H9 (cell line): ENCODE data around the gene FALEC. TPM values are rescaled to one million over a fixed set of nuclear protein-coding genes. Genes with fewer than 3 reads are reported as not detected.

Experiments used
- DNase-seq: peaks from one replicate; pipeline ENCODE4 v3.0.0-alpha.2; 2017
- H2AFZ ChIP-seq: one replicate; pipeline ENCODE4 v1.6.1; 2013; ENCODE audit warnings: mild to moderate bottlenecking, low read length, control low read depth, moderate library complexity
- H2AK5ac ChIP-seq: 2 replicates; pipeline ENCODE4 v1.6.1; 2013; ENCODE audit warnings: low read length, control low read depth, mixed read lengths; ENCODE audit not compliant: insufficient read length
- H2BK120ac ChIP-seq: one replicate; pipeline ENCODE4 v1.6.1; 2013; ENCODE audit warnings: low read depth, mild to moderate bottlenecking, low read length, control low read depth, inconsistent platforms; ENCODE audit not compliant: poor library complexity, severe bottlenecking
- H2BK12ac ChIP-seq: 2 replicates; pipeline ENCODE4 v1.6.1; 2013; ENCODE audit warnings: low read length, control low read depth, mixed read lengths, low read depth; ENCODE audit not compliant: insufficient read length
- H2BK15ac ChIP-seq: 2 replicates; pipeline ENCODE4 v1.6.1; 2013; ENCODE audit warnings: low read depth, low read length, control low read depth
- H2BK20ac ChIP-seq: one replicate; pipeline ENCODE4 v1.6.1; 2013; ENCODE audit warnings: low read depth, mild to moderate bottlenecking, low read length, control low read depth, inconsistent platforms; ENCODE audit not compliant: poor library complexity, severe bottlenecking
- H2BK5ac ChIP-seq: 2 replicates; pipeline ENCODE4 v1.6.1; 2013; ENCODE audit warnings: low read length, control low read depth, mixed read lengths; ENCODE audit not compliant: insufficient read length
- H3K14ac ChIP-seq: 2 replicates; pipeline ENCODE4 v1.6.1; 2013; ENCODE audit warnings: low read length, control low read depth; ENCODE audit not compliant: insufficient read depth
- H3K18ac ChIP-seq: 2 replicates; pipeline ENCODE4 v1.6.1; 2013; ENCODE audit warnings: low read depth, mild to moderate bottlenecking, mixed read lengths, low read length, control low read depth; ENCODE audit not compliant: insufficient read length
- H3K23ac ChIP-seq: 2 replicates; pipeline ENCODE4 v1.6.1; 2013; ENCODE audit warnings: low read length, control low read depth, mixed read lengths, low read depth; ENCODE audit not compliant: insufficient read length
- H3K23me2 ChIP-seq: 2 replicates; pipeline ENCODE4 v1.6.1; 2013; ENCODE audit warnings: low read depth, mild to moderate bottlenecking, mixed read lengths, low read length, control low read depth; ENCODE audit not compliant: insufficient read length, poor library complexity, severe bottlenecking
- H3K27ac ChIP-seq: 2 replicates; pipeline ENCODE4 v1.5.1; 2013; ENCODE audit warnings: low read length, control low read depth, mixed read lengths, low read depth; ENCODE audit not compliant: insufficient read length
- H3K27me3 ChIP-seq: 2 replicates; pipeline ENCODE4 v1.6.1; 2013; ENCODE audit warnings: low read length, control low read depth, inconsistent platforms; ENCODE audit not compliant: insufficient read depth
- H3K4ac ChIP-seq: 2 replicates; pipeline ENCODE4 v1.6.1; 2013; ENCODE audit warnings: low read depth, mild to moderate bottlenecking, control low read depth, inconsistent platforms, low read length, moderate library complexity
- H3K4me1 ChIP-seq: 2 replicates; pipeline ENCODE4 v1.6.1; 2013; ENCODE audit warnings: low read length, control low read depth, inconsistent platforms; ENCODE audit not compliant: insufficient read depth
- H3K4me2 ChIP-seq: 2 replicates; pipeline ENCODE4 v1.6.1; 2013; ENCODE audit warnings: low read length, control low read depth, mixed read lengths; ENCODE audit not compliant: insufficient read length, insufficient read depth
- H3K56ac ChIP-seq: 2 replicates; pipeline ENCODE4 v1.6.1; 2013; ENCODE audit warnings: low read depth, mild to moderate bottlenecking, mixed read lengths, low read length, control low read depth; ENCODE audit not compliant: insufficient read length
- H3K79me1 ChIP-seq: 2 replicates; pipeline ENCODE4 v1.6.1; 2013; ENCODE audit warnings: low read depth, mild to moderate bottlenecking, moderate library complexity, low read length, control low read depth, inconsistent platforms; ENCODE audit not compliant: insufficient read depth, poor library complexity, severe bottlenecking
- H3K79me2 ChIP-seq: 2 replicates; pipeline ENCODE4 v1.6.1; 2013; ENCODE audit warnings: low read length, control low read depth, inconsistent platforms; ENCODE audit not compliant: insufficient read depth
- H3K9ac ChIP-seq: 2 replicates; pipeline ENCODE4 v1.6.1; 2013; ENCODE audit warnings: low read length, control low read depth, mixed read lengths; ENCODE audit not compliant: insufficient read length; ENCODE audit errors: extremely low read depth
- H3K9me3 ChIP-seq: one replicate; pipeline ENCODE4 v1.6.1; 2013; ENCODE audit warnings: low read depth, low read length, inconsistent platforms; ENCODE audit not compliant: control insufficient read depth
- H3T11ph ChIP-seq: one replicate; pipeline ENCODE4 v1.6.1; 2013; ENCODE audit warnings: mild to moderate bottlenecking, low read length, control low read depth, inconsistent platforms
- H4K20me1 ChIP-seq: one replicate; pipeline ENCODE4 v1.6.1; 2013; ENCODE audit not compliant: control insufficient read depth, insufficient read length, insufficient read depth
- H4K5ac ChIP-seq: 2 replicates; pipeline ENCODE4 v1.6.1; 2013; ENCODE audit warnings: low read depth, mild to moderate bottlenecking, mixed read lengths, low read length, control low read depth; ENCODE audit not compliant: insufficient read length
- H4K8ac ChIP-seq: replicated peaks from 2 replicates; pipeline ENCODE4 v1.6.1; 2013; ENCODE audit warnings: low read length, control low read depth, mixed read lengths, low read depth; ENCODE audit not compliant: insufficient read length
- H4K91ac ChIP-seq: 2 replicates; pipeline ENCODE4 v1.6.1; 2013; ENCODE audit warnings: low read depth, mild to moderate bottlenecking, moderate library complexity, mixed read lengths, low read length, control low read depth; ENCODE audit not compliant: insufficient read length
- H3K27ac Mint-ChIP-seq, 3 experiments: 2 replicates in 2 of 3; 3 replicates in 1 of 3; pipeline ENCODE4 v1.8.0; 2020 to 2021; ENCODE audit warnings: mixed read lengths in 3 of 3, mild to moderate bottlenecking in 1 of 3, moderate library complexity in 1 of 3
- H3K27me3 Mint-ChIP-seq: 2 replicates; pipeline ENCODE4 v1.8.0; 2021; ENCODE audit warnings: low read depth, mild to moderate bottlenecking, moderate library complexity, mixed read lengths
- H3K36me3 Mint-ChIP-seq, 3 experiments: 2 replicates in 2 of 3; 3 replicates in 1 of 3; pipeline ENCODE4 v1.8.0; 2020 to 2021; ENCODE audit warnings: low read depth in 3 of 3, mixed read lengths in 3 of 3; ENCODE audit not compliant: insufficient read depth in 1 of 3
- H3K4me1 Mint-ChIP-seq, 2 experiments: 2 replicates each; pipeline ENCODE4 v1.8.0; 2020; ENCODE audit warnings: mixed read lengths in 2 of 2
- H3K4me3 Mint-ChIP-seq, 2 experiments: 2 replicates in 1 of 2; 3 replicates in 1 of 2; pipeline ENCODE4 v1.8.0; 2020 to 2021; ENCODE audit warnings: mild to moderate bottlenecking in 2 of 2, mixed read lengths in 2 of 2, moderate library complexity in 1 of 2
- H3K9me3 Mint-ChIP-seq, 2 experiments: 2 replicates in 1 of 2; 3 replicates in 1 of 2; pipeline ENCODE4 v1.8.0; 2020; ENCODE audit warnings: mild to moderate bottlenecking in 2 of 2, mixed read lengths in 2 of 2, moderate library complexity in 1 of 2
- CTCF ChIP-seq: fragments of 200-600 bp; sonication (generic); conservative IDR thresholded peaks from 3 replicates; pipeline ENCODE4 v1.8.0; 2021; ENCODE audit warnings: antibody characterized with exemption, mild to moderate bottlenecking
- WGBS: extraction: QIAGEN DNeasy Blood & Tissue Kit; methylation state at CpG from one replicate; pipeline ENCODE4 v1.1.7; 2013; ENCODE audit warnings: missing lambda C conversion rate, low lambda C conversion rate, mixed read lengths; ENCODE audit not compliant: insufficient read length; ENCODE audit errors: extremely low coverage; 5-methylcytosine and 5-hydroxymethylcytosine counted together
- total RNA-seq: library from RNA; stranded (reverse); gene quantifications from 2 replicates; pipeline ENCODE4 v1.2.1, GENCODE V29; 2021

FALEC gene
- total RNA-seq, 1 experiment from 2014 or later = not detected

- peak within 1 kb of the TSS; percentile 63 for H3K18ac ChIP-seq
- no peak within 1 kb of the TSS for H2BK20ac ChIP-seq
- Mint-ChIP-seq H3K9me3 (no peaks in the 10 kb centered on the region; a peak in 1 of 5 replicates), H3K4me3 (peak within 1 kb of the TSS; percentile 99 to 100), H3K27ac (peak within 1 kb of the TSS; percentile 90 to 99 (median 99)), H3K4me1 (peaks cover 5 to 10% of the 10 kb centered on the region in 2 experiments), H3K36me3 (peaks cover 16 to 32% (median 29%) of the 10 kb centered on the region in 3 experiments; a peak in 6 of 7 replicates), H3K27me3 (no peaks in the 10 kb centered on the region)
- H3K79me1 ChIP-seq = no peaks in the 10 kb centered on the region
- H2AK5ac ChIP-seq = no peak within 1 kb of the TSS
- no peak for TF ChIP-seq CTCF
- H3K23me2 ChIP-seq = peaks cover 6% of the 10 kb centered on the region
- H3K79me2 ChIP-seq = no peaks in the 10 kb centered on the region
- no peak within 1 kb of the TSS for H4K5ac ChIP-seq
- no peak within 1 kb of the TSS for H2BK120ac ChIP-seq
- DNase-seq = peak; percentile 98
- no peak within 1 kb of the TSS for H2BK15ac ChIP-seq
- no peak within 1 kb of the TSS for H2BK12ac ChIP-seq
- no peak within 1 kb of the TSS for H2BK5ac ChIP-seq
- no peaks in the 10 kb centered on the region for H3K4me1 ChIP-seq
- peak within 1 kb of the TSS; percentile 94 for H2AFZ ChIP-seq
- no peak within 1 kb of the TSS for H4K91ac ChIP-seq
- H4K8ac ChIP-seq = no peak within 1 kb of the TSS
- H3T11ph ChIP-seq = no peak within 1 kb of the TSS
- no peak within 1 kb of the TSS for H3K23ac ChIP-seq
- no peak within 1 kb of the TSS for H3K4ac ChIP-seq
- H3K27ac ChIP-seq = no peak within 1 kb of the TSS
- peak within 1 kb of the TSS; percentile 72; the same call in 1 of the 2 replicates for H3K14ac ChIP-seq
- WGBS = no CpG with 5 or more reads among the region's 30 CpGs
- peak within 1 kb of the TSS; percentile 89 for H3K9ac ChIP-seq
- H3K27me3 ChIP-seq = no peaks in the 10 kb centered on the region
- no peaks in the 10 kb centered on the region for H4K20me1 ChIP-seq
- no peaks in the 10 kb centered on the region for H3K9me3 ChIP-seq
- H3K56ac ChIP-seq = no peak within 1 kb of the TSS
- peak within 1 kb of the TSS; percentile 93 for H3K4me2 ChIP-seq
Observed at GRCh38 chr1:150486966-150487762, 28.4 kb upstream of the FALEC start, which contains the start of gene TARS2. TARS2 (plus strand) TSS chr1:150487419; CDS start chr1:150487451, 32 bp downstream.
